Retinal pigment epithelial cell (primary cell): ENCODE data around the gene MATCAP1.

Source experiments
- DNase-seq: peaks from one replicate; pipeline ENCODE4 v3.0.0-alpha.2; 2010; ENCODE audit warnings: low read depth
- H3K4me3 ChIP-seq: 2 replicates; pipeline ENCODE4 v1.5.1; 2011; ENCODE audit warnings: mild to moderate bottlenecking, low read length, control low read depth, moderate library complexity
- TF ChIP-seq, protein P1 (sequence below): conservative IDR thresholded peaks from 2 replicates; pipeline ENCODE4 v1.5.1; 2011; ENCODE audit warnings: low read depth, low read length, control low read depth, inconsistent platforms

MATCAP1 gene

DNA sequence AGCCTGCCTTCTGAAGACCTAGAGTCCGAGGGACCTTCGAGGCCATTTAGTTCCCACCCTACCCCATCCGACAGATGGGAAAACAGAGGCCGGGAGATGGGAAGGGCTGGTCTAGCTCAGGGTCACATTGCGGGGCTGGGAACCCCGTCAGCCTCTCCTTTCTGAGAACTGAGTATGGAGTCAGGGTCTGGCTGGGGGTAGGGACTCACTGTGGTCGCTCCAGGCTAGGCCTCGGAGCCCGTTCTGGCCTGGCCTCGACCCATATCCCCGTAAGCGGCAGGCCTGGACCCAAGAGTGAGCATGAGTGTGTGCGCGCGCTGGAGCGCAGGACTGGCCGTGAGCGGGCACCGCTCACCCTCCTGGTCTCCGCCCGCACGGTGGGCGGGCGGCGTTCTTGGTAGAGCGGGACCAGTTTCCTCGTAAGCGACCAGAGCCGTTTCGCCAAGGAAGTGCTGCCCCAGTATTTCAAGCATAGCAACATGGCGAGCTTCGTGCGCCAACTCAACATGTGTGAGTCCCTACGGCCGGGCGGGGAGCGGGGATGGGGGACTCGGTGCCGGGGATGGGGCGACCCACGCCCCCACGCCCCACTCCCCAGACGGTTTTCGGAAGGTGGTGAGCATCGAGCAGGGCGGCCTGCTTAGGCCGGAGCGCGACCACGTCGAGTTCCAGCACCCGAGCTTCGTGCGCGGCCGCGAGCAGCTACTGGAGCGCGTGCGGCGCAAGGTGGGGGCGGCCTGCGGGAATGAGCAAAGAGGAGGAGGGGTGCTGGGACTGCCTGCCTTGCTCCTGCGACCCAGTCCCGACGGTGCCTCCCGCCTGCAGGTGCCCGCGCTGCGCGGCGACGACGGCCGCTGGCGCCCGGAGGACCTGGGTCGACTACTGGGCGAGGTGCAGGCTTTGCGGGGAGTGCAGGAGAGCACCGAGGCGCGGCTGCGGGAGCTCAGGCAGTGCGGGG, 18.4 kb downstream of the MATCAP1 start:
- H3K4me3 ChIP-seq, result no peak overlapping the region
- TF ChIP-seq, protein P1, sequence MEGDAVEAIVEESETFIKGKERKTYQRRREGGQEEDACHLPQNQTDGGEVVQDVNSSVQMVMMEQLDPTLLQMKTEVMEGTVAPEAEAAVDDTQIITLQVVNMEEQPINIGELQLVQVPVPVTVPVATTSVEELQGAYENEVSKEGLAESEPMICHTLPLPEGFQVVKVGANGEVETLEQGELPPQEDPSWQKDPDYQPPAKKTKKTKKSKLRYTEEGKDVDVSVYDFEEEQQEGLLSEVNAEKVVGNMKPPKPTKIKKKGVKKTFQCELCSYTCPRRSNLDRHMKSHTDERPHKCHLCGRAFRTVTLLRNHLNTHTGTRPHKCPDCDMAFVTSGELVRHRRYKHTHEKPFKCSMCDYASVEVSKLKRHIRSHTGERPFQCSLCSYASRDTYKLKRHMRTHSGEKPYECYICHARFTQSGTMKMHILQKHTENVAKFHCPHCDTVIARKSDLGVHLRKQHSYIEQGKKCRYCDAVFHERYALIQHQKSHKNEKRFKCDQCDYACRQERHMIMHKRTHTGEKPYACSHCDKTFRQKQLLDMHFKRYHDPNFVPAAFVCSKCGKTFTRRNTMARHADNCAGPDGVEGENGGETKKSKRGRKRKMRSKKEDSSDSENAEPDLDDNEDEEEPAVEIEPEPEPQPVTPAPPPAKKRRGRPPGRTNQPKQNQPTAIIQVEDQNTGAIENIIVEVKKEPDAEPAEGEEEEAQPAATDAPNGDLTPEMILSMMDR, result no peak
- no peak for DNase-seq

DNA sequence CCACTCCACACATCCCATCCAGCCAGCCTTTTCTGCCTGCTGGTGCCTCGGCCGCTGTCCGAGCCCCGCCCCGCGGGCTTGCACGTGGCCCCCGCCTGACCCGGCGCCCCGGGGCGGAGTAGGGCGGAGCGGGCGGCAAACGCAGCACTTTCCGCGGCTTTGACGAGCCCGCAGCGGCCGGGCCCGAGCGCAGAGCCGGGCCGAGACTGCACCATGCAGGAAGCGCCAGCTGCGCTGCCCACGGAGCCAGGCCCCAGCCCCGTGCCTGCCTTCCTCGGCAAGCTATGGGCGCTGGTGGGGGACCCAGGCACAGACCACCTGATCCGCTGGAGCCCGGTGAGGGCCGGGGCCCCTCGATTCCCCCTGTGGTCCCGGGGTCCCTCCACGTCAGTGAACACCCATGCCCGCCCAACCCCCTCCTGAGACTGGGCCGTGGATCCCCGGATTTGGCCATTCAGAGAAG, 19.1 kb downstream of the MATCAP1 start, which contains the start of gene HSF4:
HSF4 (plus strand) TSS at position 147 of the 463 bp plus-strand sequence; CDS start at position 214, 67 bp downstream.
- H3K4me3 ChIP-seq, result peak within 1 kb of the TSS; percentile 20
- TF ChIP-seq, protein P1, result no peak
- DNase-seq, result no peak

DNA sequence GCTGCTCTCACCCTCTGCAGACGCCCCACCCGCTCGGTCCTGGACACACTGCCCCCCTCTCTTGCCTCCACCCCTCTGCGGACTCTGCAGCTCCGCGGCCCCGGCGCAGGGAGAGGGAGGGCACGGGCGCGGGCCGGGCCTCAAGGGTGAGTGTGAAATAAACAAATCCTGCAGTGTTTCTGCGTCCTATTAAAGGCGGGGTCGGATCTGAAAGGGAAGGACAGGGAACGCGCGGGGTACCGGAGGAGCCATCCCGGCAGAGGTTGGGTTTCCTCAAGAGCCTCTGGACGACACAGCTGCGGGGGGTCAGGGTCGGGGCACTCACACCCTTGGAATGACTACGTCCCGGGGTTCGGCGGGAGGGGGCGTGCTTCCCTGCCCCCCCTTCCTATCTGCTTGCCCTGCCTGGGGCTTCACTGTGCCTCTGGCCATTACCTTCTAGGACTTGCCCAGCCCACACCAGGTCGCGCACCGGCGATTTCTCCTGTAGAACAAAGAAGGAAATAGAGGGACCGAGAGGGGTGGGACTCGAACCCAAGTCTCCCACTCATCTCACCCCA, 19.7 kb downstream of the MATCAP1 start:
- TF ChIP-seq, protein P1, result no peak
- no peak for DNase-seq
- H3K4me3 ChIP-seq, result peak overlapping the region; percentile 20

DNA sequence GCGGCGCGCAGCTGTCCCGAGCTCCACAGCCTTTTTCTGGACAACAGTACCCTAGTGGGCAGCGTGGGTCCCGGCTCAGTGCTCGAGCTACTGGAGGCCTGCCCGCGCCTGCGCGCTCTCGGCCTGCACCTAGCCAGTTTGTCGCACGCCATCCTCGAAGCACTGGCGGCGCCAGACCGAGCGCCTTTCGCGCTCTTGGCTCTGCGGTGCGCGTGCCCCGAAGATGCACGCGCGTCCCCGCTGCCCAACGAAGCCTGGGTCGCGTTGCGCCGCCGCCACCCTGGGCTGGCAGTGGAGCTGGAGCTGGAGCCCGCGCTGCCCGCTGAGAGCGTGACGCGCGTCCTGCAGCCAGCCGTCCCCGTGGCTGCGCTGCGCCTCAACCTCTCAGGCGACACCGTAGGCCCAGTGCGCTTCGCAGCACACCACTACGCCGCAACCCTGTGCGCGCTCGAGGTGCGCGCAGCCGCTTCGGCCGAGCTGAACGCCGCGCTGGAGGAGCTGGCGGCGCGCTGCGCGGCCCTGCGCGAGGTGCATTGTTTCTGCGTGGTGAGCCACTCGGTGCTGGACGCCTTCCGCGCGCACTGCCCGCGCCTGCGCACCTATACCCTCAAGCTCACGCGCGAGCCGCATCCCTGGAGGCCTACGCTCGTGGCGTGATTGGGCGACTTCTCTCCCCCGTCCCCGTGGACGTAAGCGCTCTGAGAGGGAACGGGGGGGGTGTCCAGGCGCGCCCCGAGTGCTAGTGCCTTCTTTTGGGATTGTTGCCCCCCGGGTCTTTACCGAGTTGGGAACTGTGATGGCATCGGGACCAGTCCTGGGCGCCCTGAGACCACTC, 20.4 kb downstream of the MATCAP1 start:
- peak overlapping the region; percentile 20 for H3K4me3 ChIP-seq
- no peak for DNase-seq
- TF ChIP-seq, protein P1, result no peak

DNA sequence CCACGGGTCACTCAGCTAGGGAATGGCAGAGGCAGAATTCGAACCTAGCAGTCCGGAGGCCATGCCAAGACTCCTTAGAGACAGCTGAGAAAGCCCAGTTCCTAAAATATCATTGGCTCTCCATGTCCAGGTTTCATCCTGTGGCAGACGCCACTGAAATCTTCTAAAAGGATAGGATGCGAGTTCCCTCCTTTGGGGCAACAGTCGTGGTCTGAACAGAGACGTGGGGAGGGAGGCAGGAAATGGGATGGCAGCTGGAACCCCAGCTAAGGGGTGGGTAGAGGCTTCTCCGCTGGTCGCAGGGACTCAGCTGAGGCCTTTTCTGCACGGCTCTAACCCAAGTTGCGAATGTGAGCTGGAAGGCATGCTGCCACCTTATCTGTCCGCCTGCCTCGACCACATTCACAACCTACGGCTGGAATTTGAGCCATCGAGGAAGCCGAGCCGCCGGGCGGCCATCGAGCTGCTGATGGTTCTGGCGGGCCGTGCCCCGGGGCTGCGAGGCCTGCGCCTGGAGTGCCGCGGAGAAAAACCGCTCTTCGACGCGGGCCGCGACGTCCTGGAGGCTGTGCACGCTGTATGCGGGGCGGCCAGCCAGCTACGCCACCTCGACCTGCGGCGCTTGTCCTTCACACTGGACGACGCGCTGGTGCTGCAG, 21.1 kb downstream of the MATCAP1 start:
- no peak overlapping the region for H3K4me3 ChIP-seq
- DNase-seq, result no peak
- TF ChIP-seq, protein P1, result no peak

DNA sequence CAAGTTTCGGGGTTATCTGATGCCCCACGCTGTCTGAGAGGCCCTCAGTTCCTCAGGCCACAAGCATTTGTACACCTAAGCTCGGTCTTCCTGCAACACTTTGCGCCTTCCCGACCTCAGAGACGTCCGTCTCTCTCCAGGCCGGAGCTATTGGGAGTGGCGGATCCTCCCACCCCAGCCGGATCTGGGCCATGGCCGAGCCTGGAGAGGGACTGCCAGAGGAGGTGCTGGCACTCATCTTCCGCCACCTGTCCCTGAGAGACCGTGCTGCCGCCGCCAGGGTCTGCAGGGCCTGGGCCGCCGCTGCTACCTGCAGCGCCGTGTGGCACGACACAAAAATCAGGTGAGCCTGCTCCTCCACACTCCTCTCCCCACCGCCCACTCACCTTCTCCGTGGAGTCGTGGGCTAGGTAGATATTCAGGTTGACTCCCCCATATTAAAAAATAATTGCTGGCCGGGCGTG, 22.1 kb downstream of the MATCAP1 start:
- DNase-seq, result no peak
- no peak overlapping the region for H3K4me3 ChIP-seq
- TF ChIP-seq, protein P1, result no peak
